ENCODE results near the gene GCNA.

Gene GCNA

GRCh38 chrX:71549986-71550385 is 28.3 kb upstream of the GCNA start:
- Histone ChIP-seq H3K4me1 (ENCODE audit: control insufficient read depth in 1 of 2, insufficient read depth in 2 of 2, low read length in 2 of 2) (peaks cover 0 to 3% of the 10 kb centered on the region in 2 experiments), H3K9ac (ENCODE audit: low read length) (no peak overlapping the region), H4K12ac (ENCODE audit: low read depth, low read length) (no peak overlapping the region), H3K18ac (ENCODE audit: low read length) (no peak overlapping the region), H3K4me2 (ENCODE audit: low read length) (no peak overlapping the region), H3K27ac (ENCODE audit: low read depth, low read length) (no peak overlapping the region), H2AFZ (ENCODE audit: insufficient read depth, low read length, poor library complexity) (no peak overlapping the region), H3K79me1 (ENCODE audit: low read length) (no peaks in the 10 kb centered on the region), H3K79me2 (ENCODE audit: control insufficient read depth, insufficient read depth, low read length, poor library complexity) (no peaks in the 10 kb centered on the region), H2BK12ac (ENCODE audit: low read length) (no peak overlapping the region), H3K36me3 (ENCODE audit: control insufficient read depth in 1 of 2, insufficient read depth in 2 of 2, low read length in 2 of 2) (peaks cover 20 to 22% of the 10 kb centered on the region in 2 experiments), H4K91ac (ENCODE audit: low read depth, low read length) (no peak overlapping the region), H3K23ac (ENCODE audit: low read length) (no peak overlapping the region), H2AK5ac (ENCODE audit: low read length) (no peak overlapping the region), H3K14ac (ENCODE audit: low read length) (no peak overlapping the region), H4K8ac (ENCODE audit: low read depth, low read length) (no peak overlapping the region), H3K27me3 (ENCODE audit: insufficient read depth, low read length) (no peaks in the 10 kb centered on the region), H2BK5ac (ENCODE audit: low read depth, low read length, poor library complexity) (no peak overlapping the region), H3K9me3 (ENCODE audit: insufficient read depth, low read depth, low read length) (no peaks in the 10 kb centered on the region), H3K4me3 (ENCODE audit: low read depth, low read length) (no peak overlapping the region), H2BK120ac (ENCODE audit: insufficient read depth, low read length, poor library complexity) (no peak overlapping the region), H3K4ac (ENCODE audit: low read depth, low read length) (no peak overlapping the region)
- DNase-seq: no peak
- no CpG with 5 or more reads among the region's 1 CpG for WGBS (ENCODE audit: extremely low coverage, insufficient coverage, insufficient read length)

DNA sequence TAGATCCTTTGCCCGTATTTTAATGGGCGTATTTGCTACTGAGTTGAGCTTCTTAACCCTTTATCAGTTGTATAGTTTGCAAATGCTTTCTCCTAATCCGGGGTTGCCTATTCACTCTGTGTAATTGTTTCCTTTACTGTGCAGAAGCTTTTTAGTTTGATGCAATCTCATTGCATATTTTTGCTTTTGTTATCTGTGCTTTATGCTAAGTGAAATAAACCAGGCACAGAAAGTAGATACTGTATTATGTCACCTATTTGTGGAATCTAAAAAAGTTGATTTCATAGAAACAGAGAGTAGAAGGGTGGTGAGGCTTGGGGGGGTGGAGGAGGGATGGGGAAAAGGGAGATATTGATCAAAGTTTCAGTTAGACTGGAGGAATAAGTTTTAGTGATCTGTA is 27.7 kb upstream of the GCNA start:
- no peak overlapping the region for H2BK12ac ChIP-seq (ENCODE audit: low read length)
- H3K4ac ChIP-seq (ENCODE audit: low read depth, low read length): no peak overlapping the region
- no peak overlapping the region for H2BK120ac ChIP-seq (ENCODE audit: insufficient read depth, low read length, poor library complexity)
- H3K27ac ChIP-seq (ENCODE audit: low read depth, low read length): no peak overlapping the region
- H3K4me3 ChIP-seq (ENCODE audit: low read depth, low read length): no peak overlapping the region
- H2AFZ ChIP-seq (ENCODE audit: insufficient read depth, low read length, poor library complexity): no peak overlapping the region
- H3K4me1 ChIP-seq (ENCODE audit: control insufficient read depth in 1 of 2, insufficient read depth in 2 of 2, low read length in 2 of 2): peaks cover 0 to 3% of the 10 kb centered on the region in 2 experiments
- H3K36me3 ChIP-seq (ENCODE audit: control insufficient read depth in 1 of 2, insufficient read depth in 2 of 2, low read length in 2 of 2): peaks cover 23 to 26% of the 10 kb centered on the region in 2 experiments
- H2BK5ac ChIP-seq (ENCODE audit: low read depth, low read length, poor library complexity): no peak overlapping the region
- H4K12ac ChIP-seq (ENCODE audit: low read depth, low read length): no peak overlapping the region
- no peak overlapping the region for H3K9ac ChIP-seq (ENCODE audit: low read length)
- H3K18ac ChIP-seq (ENCODE audit: low read length): no peak overlapping the region
- no peak overlapping the region for H4K8ac ChIP-seq (ENCODE audit: low read depth, low read length)
- H3K14ac ChIP-seq (ENCODE audit: low read length): no peak overlapping the region
- no peak overlapping the region for H3K23ac ChIP-seq (ENCODE audit: low read length)
- DNase-seq: no peak
- no peaks in the 10 kb centered on the region for H3K9me3 ChIP-seq (ENCODE audit: insufficient read depth, low read depth, low read length)
- WGBS (ENCODE audit: extremely low coverage, insufficient coverage, insufficient read length): no CpG with 5 or more reads among the region's 3 CpGs
- H3K27me3 ChIP-seq (ENCODE audit: insufficient read depth, low read length): no peaks in the 10 kb centered on the region
- no peak overlapping the region for H2AK5ac ChIP-seq (ENCODE audit: low read length)
- H3K79me2 ChIP-seq (ENCODE audit: control insufficient read depth, insufficient read depth, low read length, poor library complexity): no peaks in the 10 kb centered on the region
- H3K79me1 ChIP-seq (ENCODE audit: low read length): no peaks in the 10 kb centered on the region
- H3K4me2 ChIP-seq (ENCODE audit: low read length): no peak overlapping the region
- no peak overlapping the region for H4K91ac ChIP-seq (ENCODE audit: low read depth, low read length)

- Histone ChIP-seq H3K4me3 (ENCODE audit: low read depth, low read length) (no peak overlapping the region), H2AFZ (ENCODE audit: insufficient read depth, low read length, poor library complexity) (no peak overlapping the region), H3K4me1 (ENCODE audit: control insufficient read depth in 1 of 2, insufficient read depth in 2 of 2, low read length in 2 of 2) (no peaks in the 10 kb centered on the region), H4K8ac (ENCODE audit: low read depth, low read length) (no peak overlapping the region), H4K91ac (ENCODE audit: low read depth, low read length) (no peak overlapping the region), H3K9ac (ENCODE audit: low read length) (no peak overlapping the region), H3K9me3 (ENCODE audit: insufficient read depth, low read depth, low read length) (no peaks in the 10 kb centered on the region), H3K4me2 (ENCODE audit: low read length) (no peak overlapping the region), H3K27ac (ENCODE audit: low read depth, low read length) (no peak overlapping the region), H2AK5ac (ENCODE audit: low read length) (no peak overlapping the region), H4K12ac (ENCODE audit: low read depth, low read length) (no peak overlapping the region), H2BK120ac (ENCODE audit: insufficient read depth, low read length, poor library complexity) (no peak overlapping the region), H3K14ac (ENCODE audit: low read length) (no peak overlapping the region), H3K23ac (ENCODE audit: low read length) (no peak overlapping the region), H2BK12ac (ENCODE audit: low read length) (no peak overlapping the region), H3K4ac (ENCODE audit: low read depth, low read length) (no peak overlapping the region), H3K36me3 (ENCODE audit: control insufficient read depth in 1 of 2, insufficient read depth in 2 of 2, low read length in 2 of 2) (peaks cover 22 to 26% of the 10 kb centered on the region in 2 experiments), H3K18ac (ENCODE audit: low read length) (no peak overlapping the region), H2BK5ac (ENCODE audit: low read depth, low read length, poor library complexity) (no peak overlapping the region), H3K79me1 (ENCODE audit: low read length) (no peaks in the 10 kb centered on the region), H3K27me3 (ENCODE audit: insufficient read depth, low read length) (no peaks in the 10 kb centered on the region), H3K79me2 (ENCODE audit: control insufficient read depth, insufficient read depth, low read length, poor library complexity) (no peaks in the 10 kb centered on the region)
- DNase-seq: no peak
- WGBS (ENCODE audit: extremely low coverage, insufficient coverage, insufficient read length): no CpG with 5 or more reads among the region's 3 CpGs
Measured at GRCh38 chrX:71556036-71556435, 22.2 kb upstream of the GCNA start.

DNA sequence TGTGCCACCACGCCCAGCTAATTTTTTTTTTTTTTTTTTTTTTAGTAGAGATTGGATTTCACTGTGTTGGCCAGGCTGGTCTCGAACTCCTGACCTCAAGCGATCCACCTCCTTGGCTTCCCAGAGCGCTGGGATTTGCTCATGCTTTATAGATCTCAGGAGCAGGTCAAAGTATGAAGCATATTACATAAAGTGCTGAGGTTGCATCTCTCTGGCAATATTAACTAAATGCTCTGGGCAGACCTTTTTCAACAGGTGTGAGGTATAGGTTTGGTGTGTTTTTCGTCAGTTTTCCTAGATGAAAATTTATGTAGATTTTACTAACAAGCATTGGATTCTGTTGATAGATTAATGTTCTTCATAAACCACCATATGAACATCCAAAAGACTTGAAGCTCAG is 19.3 kb upstream of the GCNA start:
- DNase-seq: no peak
- peaks cover 23 to 35% of the 10 kb centered on the region in 2 experiments for H3K36me3 ChIP-seq (ENCODE audit: control insufficient read depth in 1 of 2, insufficient read depth in 2 of 2, low read length in 2 of 2)
- no peak overlapping the region for H4K91ac ChIP-seq (ENCODE audit: low read depth, low read length)
- H2BK12ac ChIP-seq (ENCODE audit: low read length): no peak overlapping the region
- no peak overlapping the region for H2AFZ ChIP-seq (ENCODE audit: insufficient read depth, low read length, poor library complexity)
- H4K12ac ChIP-seq (ENCODE audit: low read depth, low read length): no peak overlapping the region
- H4K8ac ChIP-seq (ENCODE audit: low read depth, low read length): no peak overlapping the region
- no peak overlapping the region for H2BK5ac ChIP-seq (ENCODE audit: low read depth, low read length, poor library complexity)
- no peak overlapping the region for H3K27ac ChIP-seq (ENCODE audit: low read depth, low read length)
- H3K4me1 ChIP-seq (ENCODE audit: control insufficient read depth in 1 of 2, insufficient read depth in 2 of 2, low read length in 2 of 2): no peaks in the 10 kb centered on the region
- no peak overlapping the region for H2AK5ac ChIP-seq (ENCODE audit: low read length)
- H3K4me3 ChIP-seq (ENCODE audit: low read depth, low read length): no peak overlapping the region
- no peaks in the 10 kb centered on the region for H3K27me3 ChIP-seq (ENCODE audit: insufficient read depth, low read length)
- H3K79me1 ChIP-seq (ENCODE audit: low read length): no peaks in the 10 kb centered on the region
- H3K14ac ChIP-seq (ENCODE audit: low read length): no peak overlapping the region
- no peaks in the 10 kb centered on the region for H3K9me3 ChIP-seq (ENCODE audit: insufficient read depth, low read depth, low read length)
- no CpG with 5 or more reads among the region's 5 CpGs for WGBS (ENCODE audit: extremely low coverage, insufficient coverage, insufficient read length)
- no peak overlapping the region for H3K23ac ChIP-seq (ENCODE audit: low read length)
- H3K4me2 ChIP-seq (ENCODE audit: low read length): no peak overlapping the region
- no peak overlapping the region for H2BK120ac ChIP-seq (ENCODE audit: insufficient read depth, low read length, poor library complexity)
- no peak overlapping the region for H3K4ac ChIP-seq (ENCODE audit: low read depth, low read length)
- H3K18ac ChIP-seq (ENCODE audit: low read length): no peak overlapping the region
- no peak overlapping the region for H3K9ac ChIP-seq (ENCODE audit: low read length)
- H3K79me2 ChIP-seq (ENCODE audit: control insufficient read depth, insufficient read depth, low read length, poor library complexity): no peaks in the 10 kb centered on the region

Measured in trophoblast cell (in vitro differentiated cells and primary cell).